Embryonic facial prominence (tissue), 1 donor: ENCODE results near the gene NOC2L.
"Not testable (repeated sequence)": the region's sequence is repeated elsewhere in the genome, so short reads cannot be mapped to it uniquely, and the experiment has no call there.

Experiments
- DNase-seq: peaks from one replicate; pipeline ENCODE4 v3.0.0-alpha.2; 2016; ENCODE audit errors: extremely low spot score

NOC2L gene

DNA sequence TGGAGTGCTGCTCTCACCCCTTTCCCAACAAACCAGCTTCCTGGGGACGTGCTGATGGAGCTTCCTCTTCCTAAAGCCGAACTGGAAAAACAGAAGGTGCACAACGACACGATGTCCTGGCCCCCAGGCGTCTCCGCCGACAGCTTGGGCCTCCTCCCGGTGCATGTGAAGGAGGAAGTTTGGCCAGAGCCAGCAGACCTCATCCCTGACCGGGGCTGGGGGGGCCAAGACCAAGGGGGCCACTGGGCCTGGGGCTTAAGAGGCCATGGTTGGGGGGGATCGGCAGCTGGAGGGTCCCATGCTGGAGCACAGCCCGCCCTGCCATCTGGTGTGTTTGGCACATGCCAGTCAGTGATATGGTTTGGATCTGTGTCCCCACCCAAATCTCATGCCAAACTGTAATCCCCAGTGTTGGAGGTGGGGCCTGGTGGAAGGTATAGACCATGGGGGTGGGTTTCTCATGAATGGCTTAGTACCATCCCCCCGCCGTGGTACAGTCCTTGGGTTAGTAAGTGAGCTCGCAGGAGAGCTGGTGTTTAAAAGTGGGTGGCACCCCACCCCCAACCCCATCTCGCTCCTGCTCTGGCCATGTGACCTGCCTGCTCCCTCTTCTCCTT is 34.4 kb upstream of the NOC2L start:
- no peak for DNase-seq

GRCh38 chr1:992362-992761 is 33.3 kb upstream of the NOC2L start:
- DNase-seq = no peak

DNA sequence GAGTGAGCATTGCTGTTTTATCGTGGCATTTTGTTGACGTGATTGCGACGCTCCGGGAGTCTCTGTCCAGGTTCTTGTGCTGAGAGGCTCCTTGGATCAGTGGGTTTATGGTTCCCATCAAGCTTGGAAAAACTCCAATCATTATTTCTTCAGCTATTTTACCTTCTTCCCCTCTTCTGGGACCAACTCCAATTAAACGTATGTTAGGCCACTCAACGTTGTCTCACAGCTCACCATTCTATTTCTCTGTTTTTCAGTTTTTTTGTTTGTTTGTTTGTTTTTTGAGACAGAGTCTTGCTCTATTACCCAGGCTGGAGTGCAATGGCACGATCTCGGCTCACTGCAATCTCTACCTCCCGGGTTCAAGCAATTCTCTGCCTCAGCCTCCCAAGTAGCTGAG is 32.8 kb upstream of the NOC2L start:
- DNase-seq = no peak

- DNase-seq = not testable (repeated sequence)
Measured at GRCh38 chr1:991275-991674, 32.2 kb upstream of the NOC2L start.

DNA sequence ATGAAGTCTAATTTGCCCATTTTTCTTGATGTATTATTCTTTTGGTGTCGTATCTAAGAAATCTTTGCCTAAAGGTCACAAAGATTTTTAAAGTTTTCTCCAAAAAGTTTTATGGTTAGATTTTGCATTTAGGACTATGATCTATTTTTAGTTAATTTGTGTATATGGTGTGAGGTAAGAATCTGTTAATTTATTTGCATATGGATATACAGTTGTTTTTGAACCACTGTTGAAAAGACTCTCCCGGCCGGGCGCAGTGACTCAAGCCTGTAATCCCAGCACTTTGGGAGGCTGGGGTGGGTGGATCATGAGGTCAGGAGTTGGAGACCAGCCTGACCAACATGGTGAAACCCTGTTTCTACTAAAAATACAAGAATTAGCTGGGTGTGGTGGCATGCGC is 29.0 kb upstream of the NOC2L start:
- not testable (repeated sequence) for DNase-seq

DNA sequence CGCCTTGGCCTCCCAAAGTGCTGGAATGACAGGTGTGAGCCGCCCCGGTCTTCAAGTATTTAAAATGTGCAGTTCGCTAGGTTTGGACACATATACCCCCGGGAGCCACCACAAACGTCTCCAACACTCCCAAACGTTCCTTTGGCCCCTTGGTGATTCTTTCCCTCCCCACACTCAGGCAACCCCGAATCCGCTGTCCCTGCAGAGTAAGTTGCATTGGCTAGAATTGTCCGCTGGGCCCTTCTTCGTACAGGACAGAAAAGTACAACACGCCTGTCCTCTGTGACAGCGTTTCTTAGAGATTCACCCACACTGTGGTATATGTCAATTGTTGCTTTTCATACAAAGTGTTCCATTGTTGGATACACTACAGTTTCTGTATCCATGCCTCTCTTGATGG is 26.1 kb upstream of the NOC2L start:
- DNase-seq = no peak

DNA sequence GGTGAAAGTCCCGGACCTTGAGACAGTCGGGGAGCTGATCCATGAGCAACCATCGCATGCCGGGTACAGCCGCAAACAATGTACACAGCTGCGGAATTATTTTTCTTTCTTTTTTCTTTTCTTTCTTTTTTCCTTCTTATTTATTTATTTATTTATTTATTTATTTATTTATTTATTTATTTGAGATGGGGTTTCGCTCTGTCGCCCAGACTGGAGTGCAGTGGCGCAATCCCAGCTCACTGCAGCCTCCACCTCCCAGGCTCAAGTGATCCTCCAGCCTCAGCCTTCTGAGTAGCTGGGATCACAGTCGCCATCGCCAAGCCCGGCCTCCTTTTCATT is 25.4 kb upstream of the NOC2L start:
- DNase-seq = no peak

DNA sequence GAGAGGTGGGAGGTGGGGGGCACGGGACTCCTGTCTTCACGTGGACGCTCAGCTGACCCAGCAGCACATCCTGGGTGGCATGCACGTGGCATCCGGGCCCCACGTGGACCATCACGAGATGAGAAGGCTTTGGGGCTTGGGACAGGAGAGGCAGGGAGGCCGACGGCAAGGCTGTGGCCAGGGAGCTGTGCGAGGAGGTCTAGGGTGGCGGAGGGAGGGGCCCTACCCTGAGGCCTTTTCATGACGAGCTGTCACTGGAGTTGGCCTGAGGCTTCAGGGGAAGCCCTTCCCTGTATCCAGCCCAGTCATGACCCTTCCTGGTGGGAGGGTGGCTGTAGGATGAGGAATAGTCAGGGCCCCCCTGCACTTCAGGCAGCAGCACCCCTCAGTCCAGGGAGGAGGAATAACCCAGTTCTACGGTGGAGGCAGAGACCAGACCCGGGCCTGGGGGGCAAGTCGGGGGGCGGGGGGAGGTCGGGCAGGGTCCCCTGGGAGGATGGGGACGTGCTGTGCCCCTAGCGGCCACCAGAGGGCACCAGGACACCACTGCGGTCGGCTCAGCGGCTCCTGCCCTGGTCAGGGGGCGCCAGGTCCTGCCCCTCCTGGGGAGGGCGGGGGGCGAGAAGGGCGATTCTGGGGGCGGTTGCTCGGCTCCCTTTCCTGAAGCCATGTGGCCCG is 24.9 kb upstream of the NOC2L start:
- DNase-seq = no peak

DNA sequence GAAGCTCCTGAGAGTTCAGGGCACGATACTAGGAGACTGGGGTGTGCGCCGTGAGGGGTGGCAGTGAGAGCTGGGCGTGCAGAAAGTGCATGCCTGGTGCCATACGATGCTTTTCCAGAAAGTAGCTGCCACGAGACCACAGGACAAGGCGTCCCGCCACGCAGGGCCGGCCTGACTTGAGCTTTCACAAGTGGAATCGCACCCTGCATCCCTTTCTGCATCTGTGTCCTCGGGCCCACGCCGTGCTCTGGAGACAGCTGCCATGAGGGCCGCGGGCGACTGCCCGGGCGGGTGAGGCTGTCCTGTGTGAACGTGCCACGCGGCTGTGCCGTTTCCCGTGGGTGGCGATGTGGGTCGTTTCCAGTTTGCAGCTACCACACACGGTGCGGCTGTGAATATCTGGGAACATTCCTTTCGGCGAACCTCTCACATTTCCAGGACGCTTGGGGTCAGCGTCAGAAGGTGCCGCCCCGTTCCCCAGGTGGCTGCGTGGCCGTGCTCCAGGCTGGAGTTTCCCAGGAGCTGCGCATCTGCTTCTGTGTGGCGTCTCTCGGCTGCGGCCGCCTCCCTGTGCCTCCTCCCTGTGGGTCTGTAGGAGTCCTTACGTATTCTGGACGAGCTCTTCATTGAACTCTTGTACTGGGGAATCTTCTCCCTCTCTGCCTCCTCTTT is 23.8 kb upstream of the NOC2L start:
- no peak for DNase-seq

DNA sequence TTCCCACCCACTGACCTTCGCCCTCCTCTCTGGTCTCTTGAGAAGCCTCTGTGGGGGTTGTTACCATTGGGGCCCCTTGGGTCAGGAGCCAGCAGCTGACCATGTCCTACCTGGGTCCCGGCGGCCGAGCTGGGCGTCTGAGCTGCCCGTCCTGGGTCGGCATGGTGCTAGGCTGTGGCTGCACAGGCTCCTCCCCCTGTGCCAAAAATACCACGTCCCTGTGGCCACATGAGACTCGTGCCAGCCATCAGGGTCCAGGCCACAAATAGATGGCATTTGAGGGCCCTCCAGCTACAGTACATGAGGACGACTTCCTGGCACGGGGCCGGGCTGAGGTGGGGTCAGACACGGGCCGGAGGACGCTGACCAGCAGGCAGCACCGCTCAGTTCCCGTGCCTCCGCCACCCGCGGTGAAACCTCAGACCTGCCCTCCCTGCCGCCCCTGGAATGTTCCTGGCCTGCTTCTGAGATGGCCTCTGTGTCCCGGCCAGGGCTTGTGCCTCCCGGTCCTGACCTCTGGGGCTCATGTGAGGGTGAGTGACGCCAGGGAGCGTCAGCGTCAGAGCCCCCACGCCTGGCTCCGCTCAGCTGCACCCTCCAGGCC is 23.0 kb upstream of the NOC2L start, which contains the start of gene PERM1:
Gene PERM1 (minus strand): TSS at position 139 of the 604 bp plus-strand sequence. CDS start 1,064 bp downstream, outside the sequence.
- DNase-seq = no peak

- DNase-seq = no peak
Measured at GRCh38 chr1:981491-981954, 22.5 kb upstream of the NOC2L start.

DNA sequence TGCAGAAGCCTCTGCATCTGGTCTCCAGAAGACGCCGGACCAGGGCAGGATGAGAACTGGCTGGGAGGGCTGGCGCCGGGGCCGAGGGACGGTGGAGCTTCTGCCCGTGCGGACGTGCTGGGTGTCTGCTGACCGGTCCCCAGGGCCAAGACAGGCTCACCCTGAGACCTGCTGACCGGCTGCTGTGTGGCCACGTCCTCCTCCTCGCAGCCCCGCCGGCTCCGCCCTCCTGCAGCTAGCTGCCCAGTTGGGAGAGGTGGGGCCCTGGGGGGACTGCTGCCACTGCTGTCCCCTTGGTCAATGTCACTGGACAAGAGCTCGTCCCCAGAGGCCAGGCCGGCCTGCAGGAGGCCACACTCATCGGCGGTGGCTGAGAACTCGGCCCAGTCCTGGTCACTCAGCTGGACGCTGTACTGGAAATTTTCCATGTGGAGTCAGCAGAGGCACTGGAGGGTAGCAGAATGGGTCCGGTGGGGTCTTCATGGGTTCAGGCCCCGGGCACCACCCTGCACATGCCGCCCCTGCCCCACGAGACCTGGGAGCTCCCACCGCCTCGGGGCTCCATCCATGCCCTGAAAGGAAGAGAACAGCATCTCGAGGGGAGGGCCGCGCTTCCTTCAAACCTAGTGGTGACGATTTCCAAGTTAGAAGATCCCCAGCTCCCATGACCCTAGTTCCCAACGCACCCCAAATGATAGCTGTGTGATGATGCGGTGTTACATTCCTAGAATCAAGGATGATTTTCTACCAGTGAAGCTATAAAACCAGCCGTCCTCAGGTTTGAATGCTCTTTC is 21.7 kb upstream of the NOC2L start:
- DNase-seq = no peak

- no peak for DNase-seq
Measured at GRCh38 chr1:980137-980571, 21.1 kb upstream of the NOC2L start.

DNA sequence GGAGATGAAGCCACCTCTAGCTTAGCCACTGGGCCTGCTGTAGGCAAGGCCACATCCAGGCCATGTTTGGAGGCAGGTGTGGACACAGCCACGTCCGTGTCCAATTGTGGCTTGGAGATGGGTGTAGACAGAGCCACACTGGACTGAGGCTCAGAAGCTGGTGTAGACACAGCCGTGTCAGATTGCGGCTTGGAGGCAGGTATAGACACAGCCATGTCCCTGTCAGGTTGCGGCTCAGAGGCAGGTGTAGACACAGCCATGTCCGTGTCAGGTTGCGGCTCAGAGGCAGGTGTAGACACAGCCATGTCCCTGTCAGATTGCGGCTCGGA is 20.7 kb upstream of the NOC2L start:
- DNase-seq = no peak

GRCh38 chr1:978835-979743 is 20.0 kb upstream of the NOC2L start:
- DNase-seq = no peak

DNA sequence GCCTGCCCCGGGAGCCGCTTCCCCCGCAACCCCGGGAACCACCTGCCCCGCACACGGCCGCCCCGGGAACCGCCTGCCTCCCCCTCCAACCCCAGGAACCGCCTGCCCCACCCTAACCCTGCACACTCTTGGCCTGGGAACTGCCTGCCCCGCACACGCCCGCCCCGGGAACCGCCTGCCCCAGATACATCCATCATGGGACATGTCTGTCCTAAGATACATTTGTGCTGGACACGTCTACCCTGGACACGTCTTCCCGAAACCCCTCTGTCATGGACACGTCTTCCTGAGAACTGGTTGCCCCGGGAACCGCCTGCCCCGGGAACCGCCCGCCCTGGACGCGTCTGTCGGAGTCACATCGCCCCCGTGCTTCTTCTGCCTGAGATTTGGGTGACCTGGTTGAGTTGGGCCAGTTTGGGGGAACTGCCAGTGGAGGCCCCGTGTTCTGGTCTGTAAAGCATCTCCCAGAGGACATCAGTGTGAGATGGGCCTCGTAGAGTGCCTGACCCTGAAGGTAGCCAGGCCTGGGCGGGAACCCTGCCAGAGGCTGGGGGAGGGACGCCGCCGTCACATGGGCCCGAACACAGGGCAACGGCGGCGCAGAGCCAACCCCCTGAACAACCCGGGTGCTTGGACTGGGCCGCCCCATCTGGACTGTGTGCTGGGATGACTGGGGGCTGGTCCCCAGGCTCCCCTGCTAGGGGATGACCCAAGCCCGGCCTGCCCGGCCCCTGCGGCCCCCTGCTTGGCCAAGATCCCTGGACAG is 19.2 kb upstream of the NOC2L start:
- DNase-seq = no peak

DNA sequence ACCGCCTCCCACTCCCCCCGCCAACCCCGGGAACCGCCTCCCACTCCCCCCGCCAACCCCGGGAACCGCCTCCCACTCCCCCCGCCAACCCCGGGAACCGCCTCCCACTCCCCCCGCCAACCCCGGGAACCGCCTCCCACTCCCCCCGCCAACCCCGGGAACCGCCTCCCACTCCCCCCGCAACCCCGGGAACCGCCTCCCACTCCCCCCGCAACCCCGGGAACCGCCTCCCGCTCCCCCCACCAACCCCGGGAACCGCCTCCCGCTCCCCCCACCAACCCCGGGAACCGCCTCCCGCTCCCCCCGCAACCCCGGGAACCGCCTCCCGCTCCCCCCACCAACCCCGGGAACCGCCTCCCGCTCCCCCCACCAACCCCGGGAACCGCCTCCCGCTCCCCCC is 17.7 kb upstream of the NOC2L start:
- DNase-seq = not testable (repeated sequence)

DNA sequence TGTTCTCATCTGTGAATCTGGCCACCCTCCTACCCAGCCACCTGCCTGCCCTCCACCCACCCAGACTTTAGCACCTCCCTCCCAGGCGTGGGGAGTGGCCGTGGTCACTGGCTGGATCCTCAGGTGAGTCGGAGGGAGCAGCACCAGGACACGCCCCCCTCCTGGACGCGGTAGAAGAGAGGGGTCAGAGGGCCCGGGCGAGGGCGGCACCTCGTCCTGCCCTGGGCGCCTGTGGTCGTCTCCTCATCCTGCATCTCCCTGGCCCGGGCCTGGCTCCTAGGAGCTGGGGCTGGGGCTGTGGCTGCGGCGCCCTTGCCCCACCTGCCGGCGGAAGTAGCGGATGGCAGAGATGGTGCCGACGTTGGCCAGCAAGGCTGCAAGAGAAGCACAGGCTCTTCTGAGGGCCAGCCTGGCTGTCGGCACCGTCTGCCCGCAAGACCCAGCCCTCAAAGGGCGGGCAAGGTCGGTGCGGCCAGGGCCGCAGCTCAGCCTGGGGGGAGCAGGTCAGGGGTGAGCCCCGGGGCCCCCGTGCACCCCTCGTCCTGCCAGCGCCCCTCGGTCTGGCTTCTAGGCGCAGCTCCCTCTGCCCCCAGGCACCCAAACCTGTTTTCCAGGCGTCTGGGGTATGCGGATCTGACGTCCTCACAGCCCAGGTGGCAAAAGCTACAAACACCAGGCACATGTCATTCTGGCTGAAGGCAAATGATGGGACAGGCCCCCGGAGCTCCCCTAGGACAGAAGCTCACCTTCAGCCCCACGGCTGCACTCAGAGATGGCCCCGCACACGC is 17.0 kb upstream of the NOC2L start:
- no peak for DNase-seq

DNA sequence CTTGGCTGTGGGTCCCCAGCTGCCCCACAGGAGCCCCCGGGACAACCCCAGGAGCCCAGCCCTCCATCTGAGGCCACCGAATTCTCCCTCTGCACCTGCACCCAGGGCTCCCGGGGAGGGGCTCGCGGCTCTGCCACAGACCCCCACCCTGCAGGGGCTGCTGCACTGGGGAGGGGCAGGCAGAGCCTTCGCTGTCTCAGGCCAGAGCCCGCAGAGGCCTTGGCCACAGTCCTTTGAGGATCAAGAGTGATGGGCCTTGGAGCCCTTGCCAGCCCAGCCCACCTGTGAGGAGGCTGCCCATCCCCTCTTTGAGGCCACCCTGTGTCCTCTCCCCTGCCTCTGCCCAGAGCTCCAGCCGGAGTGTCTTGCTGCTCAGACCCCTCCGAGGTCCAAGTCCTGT is 16.3 kb upstream of the NOC2L start:
- DNase-seq = no peak
